HG02588 (cell line): ENCODE measurements around the gene CAMK2D.
"Not testable (repeated sequence)": the region's sequence is repeated elsewhere in the genome, so short reads cannot be mapped to it uniquely, and the experiment has no call there.

Experiments
- ATAC-seq: cut with Tn5 transposase; IDR thresholded peaks from one replicate; pipeline ENCODE4 v1.9.1; 2021; ENCODE audit warnings: mild to moderate bottlenecking, moderate library complexity; ENCODE audit not compliant: unreplicated experiment

Gene CAMK2D

GRCh38 chr4:113761620-113762185 lies at the start of gene CAMK2D:
Gene CAMK2D (minus strand): TSS chr4:113761738. CDS start chr4:113761068, 670 bp downstream.
- ATAC-seq = peak; percentile 47

- ATAC-seq = no peak
Observed at GRCh38 chr4:113810906-113811305, 49.4 kb upstream of the CAMK2D start.

GRCh38 chr4:113809311-113809710 lies 47.8 kb upstream of the CAMK2D start:
- no peak for ATAC-seq

- no peak for ATAC-seq
Observed at GRCh38 chr4:113806850-113807249, 45.3 kb upstream of the CAMK2D start.

DNA sequence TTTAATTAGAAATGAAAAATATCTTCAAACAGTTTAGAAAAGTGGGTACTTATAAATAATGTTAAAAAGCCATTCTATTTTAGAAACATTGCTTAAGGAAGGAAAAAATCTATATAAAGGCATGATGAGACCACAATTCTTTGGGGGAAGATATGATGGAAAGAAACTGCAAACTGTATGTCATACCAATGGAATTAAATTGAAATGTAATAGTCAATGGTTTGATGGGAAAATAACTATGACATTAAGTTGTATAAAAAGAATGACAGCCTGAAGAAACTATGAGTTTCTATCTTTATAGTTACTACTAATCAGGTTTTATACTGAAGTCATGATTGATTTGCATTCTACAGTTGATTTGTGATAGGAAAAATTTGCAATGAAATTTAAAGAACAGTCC lies 40.3 kb upstream of the CAMK2D start:
- ATAC-seq = no peak

GRCh38 chr4:113796381-113796780 lies 34.8 kb upstream of the CAMK2D start:
- not testable (repeated sequence) for ATAC-seq

DNA sequence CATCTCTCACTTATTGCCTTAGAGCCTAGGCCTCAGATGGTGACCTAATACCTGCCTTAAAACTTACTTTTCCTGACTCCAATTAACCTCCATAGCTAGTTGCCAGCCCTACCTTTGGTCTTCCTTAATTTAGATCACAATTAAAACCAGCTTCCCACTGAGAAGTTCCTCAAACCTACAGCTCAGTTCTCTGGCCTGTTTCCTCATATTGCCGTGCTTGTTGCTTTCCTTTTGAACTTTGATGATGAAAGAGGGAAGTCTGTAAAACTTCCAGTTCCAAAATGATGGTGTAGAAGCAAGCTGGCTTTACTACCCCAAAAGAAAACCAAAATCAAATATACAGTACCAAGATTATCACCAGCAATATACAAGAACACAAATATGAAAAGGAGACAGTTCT lies 28.9 kb upstream of the CAMK2D start:
- no peak for ATAC-seq

DNA sequence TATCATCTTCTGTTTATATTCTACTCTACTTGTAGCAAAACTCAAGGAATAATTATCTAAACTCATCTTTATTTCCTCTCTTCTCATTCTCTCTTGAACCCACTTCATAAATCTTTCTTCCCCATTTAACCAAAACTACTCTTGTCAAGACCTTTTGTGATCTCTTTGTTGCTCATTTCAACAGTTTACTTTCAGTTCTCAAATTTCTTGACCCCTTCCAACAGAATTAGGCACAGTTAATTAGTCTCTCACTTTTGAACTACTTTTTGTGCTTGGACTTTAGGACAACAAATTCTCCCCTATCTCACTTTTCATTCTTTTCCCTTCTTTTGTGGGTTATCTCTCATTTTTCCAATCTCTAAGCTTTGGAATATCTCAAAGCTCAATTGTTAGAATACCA lies 27.4 kb upstream of the CAMK2D start:
- no peak for ATAC-seq

DNA sequence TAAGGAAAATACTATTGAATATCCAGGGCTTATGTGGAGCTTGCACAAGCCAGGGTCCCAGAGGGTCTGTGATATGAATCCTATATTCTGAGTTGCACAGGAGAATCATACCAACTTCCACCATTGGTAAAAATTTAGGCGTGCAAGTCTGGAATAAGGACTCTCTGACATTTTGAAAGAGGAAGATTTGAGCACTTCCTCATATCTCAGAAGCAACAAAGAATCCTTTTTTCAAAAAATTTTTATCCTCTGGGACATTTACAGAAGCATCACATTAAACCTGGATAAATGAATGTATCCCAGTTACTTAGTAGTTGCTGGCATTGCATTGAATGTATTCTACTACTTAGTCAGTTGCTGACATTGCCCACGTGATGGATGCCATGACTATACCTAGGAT lies 24.2 kb upstream of the CAMK2D start:
- ATAC-seq = no peak

- ATAC-seq = no peak
Observed at GRCh38 chr4:113784497-113785250, 23.1 kb upstream of the CAMK2D start.

GRCh38 chr4:113783701-113784100 lies 22.2 kb upstream of the CAMK2D start:
- ATAC-seq = no peak

DNA sequence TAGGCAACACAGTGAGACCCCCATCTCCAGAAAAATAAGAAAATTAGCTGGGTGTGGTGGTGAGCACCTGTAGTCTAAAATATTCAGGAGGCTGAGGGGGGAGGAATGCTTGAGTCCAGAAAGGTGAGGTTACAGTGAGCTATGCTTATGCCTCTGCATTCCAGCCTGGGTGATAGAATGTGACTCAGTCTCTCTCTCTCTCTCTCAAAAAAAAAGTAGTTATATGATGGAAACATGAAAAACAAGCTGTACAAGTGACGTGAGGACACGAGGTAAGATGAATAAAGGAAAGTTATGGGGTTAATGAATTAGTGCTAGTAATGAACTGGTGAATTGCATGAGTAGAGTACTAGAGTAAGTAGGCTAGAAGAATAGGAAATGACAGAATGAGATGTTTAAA lies 21.8 kb upstream of the CAMK2D start:
- no peak for ATAC-seq

- no peak for ATAC-seq
Observed at GRCh38 chr4:113781439-113782040, 20.0 kb upstream of the CAMK2D start.

DNA sequence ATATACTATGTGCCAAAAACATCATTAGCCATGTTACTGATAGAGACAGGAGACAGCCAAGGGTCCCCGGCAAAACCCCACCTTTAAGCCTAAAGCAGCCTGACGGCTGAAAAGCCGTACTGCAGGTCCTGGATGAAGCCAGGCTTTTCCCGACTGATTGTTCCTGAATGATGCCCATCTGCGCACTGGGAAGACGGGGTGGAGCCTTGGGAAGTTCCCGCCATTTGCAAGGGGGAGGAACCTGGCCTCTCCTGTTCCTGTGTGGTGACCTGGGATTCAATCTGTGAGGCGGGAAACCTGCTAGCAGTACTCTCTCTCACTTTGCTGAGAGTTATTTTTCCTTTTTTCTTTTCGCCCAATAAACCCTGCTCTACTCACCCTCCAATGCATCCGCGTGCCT lies 15.1 kb upstream of the CAMK2D start:
- ATAC-seq = no peak

- no peak for ATAC-seq
Observed at GRCh38 chr4:113776016-113776415, 14.5 kb upstream of the CAMK2D start.

- ATAC-seq = no peak
Observed at GRCh38 chr4:113773756-113774155, 12.2 kb upstream of the CAMK2D start.

DNA sequence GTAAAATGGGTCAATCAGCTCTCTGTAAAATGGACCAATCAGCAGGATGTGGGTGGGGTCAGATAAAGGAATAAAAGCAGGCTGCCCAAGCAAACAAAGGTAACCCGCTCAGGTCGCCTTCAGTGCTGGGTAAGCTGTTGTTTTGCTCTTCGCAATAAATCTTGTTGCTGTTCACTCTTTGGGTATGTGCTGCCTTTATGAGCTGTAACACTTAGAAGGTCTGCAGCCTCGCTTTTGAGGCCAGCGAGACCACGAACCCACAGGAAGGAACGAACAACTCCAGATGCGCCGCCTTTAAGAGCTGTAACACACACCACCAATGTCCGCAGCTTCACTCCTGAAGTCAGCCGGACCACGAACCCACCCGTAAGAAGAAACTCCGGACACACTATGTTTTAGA lies 11.5 kb upstream of the CAMK2D start:
- no peak for ATAC-seq

DNA sequence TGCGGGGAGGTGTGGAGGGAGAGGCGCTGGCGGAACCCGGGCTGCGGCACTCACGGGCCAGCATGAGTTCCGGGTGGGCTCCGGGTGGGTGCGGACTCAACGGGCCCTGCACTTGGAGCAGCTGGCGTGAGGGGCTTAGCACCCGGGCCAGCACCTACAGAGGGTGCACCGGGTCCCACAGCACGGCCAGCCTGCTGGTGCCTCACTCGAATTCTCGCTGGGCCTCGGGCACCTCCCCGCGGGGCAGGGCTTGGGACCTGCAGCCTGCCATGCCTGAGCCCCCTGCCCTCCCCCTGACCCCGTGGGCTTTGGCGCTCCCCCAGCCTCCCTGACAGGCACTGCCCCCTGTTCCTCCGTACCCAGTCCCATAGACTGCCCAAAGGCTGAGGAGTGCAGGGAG lies 10.8 kb upstream of the CAMK2D start:
- no peak for ATAC-seq

- ATAC-seq = no peak
Observed at GRCh38 chr4:113769744-113770143, 8.2 kb upstream of the CAMK2D start.

DNA sequence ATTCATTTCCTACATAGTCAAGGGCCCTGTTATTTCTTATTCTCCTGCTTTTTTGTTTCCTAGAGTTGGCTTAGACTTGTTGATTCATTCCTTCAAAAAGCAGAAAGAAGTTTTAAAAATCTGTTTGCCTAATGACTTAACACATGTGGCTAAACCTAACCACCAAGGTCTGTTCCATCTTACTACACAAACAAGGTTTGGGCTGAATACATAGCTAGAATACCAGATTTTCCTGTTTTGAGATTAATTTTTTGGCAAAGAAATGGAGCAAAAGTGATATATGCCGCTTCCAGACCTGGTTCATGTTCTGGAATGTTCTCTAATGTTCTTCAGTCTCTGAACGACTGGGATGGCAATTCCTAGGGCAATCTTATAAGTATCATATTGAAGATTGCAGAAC lies 7.4 kb upstream of the CAMK2D start:
- ATAC-seq = no peak

DNA sequence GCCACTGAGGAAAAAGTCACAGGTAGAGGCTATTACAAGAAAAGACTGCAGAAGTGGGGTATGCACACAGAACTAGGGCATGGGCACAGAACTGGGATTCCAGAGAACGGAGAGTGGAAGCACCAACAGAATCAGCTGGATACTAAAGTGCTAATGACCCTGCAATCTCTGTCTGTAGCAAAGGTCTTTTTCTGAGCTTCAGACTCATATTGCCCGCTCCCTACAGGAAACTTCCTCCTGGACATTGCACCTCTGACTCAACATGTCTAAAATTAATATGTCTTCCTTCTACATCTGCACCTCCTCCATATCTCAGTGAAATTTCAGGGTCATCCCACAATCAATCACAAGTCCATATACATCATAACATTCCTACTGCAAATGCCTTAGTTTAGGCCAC lies 5.3 kb upstream of the CAMK2D start:
- ATAC-seq = no peak

GRCh38 chr4:113764720-113765264 lies 3.3 kb upstream of the CAMK2D start:
- ATAC-seq = no peak
